ENCODE results near the gene NTM.
A peak's percentile ranks its signal among the peaks of the same experiment; 100 is the strongest.
"Not testable (repeated sequence)": the region's sequence is repeated elsewhere in the genome, so short reads cannot be mapped to it uniquely, and the experiment has no call there.

Gene NTM

DNA sequence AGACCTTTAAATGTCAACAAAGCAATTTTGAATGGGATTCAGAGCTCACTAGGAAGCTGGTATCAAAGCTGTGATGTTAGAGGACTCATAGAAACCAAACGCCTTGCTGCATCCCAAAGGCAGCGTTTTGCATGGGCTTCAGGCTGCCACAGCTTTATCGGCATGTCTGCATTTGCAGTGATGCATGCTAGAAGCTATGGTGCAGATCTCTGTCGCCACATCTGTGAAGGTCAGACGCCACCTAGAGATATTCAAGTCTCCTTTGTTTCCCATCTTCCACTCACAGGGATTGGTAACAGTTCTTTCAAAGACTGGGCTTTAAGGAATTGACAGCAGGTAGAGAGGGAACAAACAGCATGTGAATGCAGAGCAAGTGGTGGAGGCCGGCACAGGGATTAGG is 47.8 kb downstream of the NTM start:
- peak; percentile 49 for DNase-seq
- H3K4me3 ChIP-seq (ENCODE audit: low read depth, low read length), result no peak overlapping the region
- no peaks in the 10 kb centered on the region for H3K9me3 ChIP-seq (ENCODE audit: severe bottlenecking)
- no peaks in the 10 kb centered on the region for H3K36me3 ChIP-seq
- no peak overlapping the region for H3K27ac ChIP-seq
- TF ChIP-seq, protein P1, sequence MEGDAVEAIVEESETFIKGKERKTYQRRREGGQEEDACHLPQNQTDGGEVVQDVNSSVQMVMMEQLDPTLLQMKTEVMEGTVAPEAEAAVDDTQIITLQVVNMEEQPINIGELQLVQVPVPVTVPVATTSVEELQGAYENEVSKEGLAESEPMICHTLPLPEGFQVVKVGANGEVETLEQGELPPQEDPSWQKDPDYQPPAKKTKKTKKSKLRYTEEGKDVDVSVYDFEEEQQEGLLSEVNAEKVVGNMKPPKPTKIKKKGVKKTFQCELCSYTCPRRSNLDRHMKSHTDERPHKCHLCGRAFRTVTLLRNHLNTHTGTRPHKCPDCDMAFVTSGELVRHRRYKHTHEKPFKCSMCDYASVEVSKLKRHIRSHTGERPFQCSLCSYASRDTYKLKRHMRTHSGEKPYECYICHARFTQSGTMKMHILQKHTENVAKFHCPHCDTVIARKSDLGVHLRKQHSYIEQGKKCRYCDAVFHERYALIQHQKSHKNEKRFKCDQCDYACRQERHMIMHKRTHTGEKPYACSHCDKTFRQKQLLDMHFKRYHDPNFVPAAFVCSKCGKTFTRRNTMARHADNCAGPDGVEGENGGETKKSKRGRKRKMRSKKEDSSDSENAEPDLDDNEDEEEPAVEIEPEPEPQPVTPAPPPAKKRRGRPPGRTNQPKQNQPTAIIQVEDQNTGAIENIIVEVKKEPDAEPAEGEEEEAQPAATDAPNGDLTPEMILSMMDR (IDR thresholded peaks at IDR 0.05; ENCODE audit: low read depth, low read length), result no peak
- no peaks in the 10 kb centered on the region for H3K27me3 ChIP-seq (ENCODE audit: insufficient read depth, low read depth, severe bottlenecking)

DNA sequence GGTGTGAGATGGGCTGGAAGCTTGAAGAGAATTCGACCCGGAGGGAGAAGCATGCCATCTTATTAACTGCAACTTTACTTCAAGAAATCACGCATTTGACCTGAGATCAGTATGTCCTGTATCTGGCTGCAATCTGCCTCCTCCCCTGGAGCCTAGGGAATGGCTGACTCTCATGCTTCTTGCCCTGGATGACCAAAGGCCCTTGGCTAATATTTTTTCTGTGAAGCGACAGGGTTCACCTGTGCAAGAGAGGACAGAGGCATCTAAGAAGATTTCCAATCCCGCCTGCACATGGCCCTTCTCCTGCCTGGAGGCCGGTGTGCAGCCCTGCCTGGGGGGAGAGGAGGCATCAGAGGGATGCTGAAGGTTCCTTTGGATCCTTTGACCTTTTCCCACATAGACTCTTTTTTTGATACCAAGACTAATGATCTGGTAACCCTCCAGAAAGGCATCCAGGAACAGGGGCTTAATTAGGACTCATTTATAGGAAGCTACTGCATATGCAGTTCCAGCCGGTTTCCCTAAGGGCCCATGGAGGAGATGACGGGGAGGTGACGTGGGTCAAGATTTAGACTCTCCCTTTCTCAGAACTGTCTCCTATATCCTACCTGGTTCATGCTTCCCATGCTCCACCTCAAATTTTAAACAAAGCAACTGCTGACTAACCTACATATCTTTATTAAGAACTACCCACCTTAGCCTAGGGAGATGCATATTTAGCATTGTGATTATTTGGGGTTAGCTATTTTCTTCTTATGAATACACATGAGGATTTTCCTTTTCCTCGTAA is 50.8 kb downstream of the NTM start:
- Histone ChIP-seq H3K4me3 (ENCODE audit: low read depth, low read length) (no peak overlapping the region), H3K9me3 (ENCODE audit: severe bottlenecking) (no peaks in the 10 kb centered on the region), H3K27me3 (ENCODE audit: insufficient read depth, low read depth, severe bottlenecking) (no peaks in the 10 kb centered on the region), H3K36me3 (no peaks in the 10 kb centered on the region), H3K27ac (no peak overlapping the region)
- TF ChIP-seq, protein P1 (IDR thresholded peaks at IDR 0.05; ENCODE audit: low read depth, low read length), result no peak
- no peak for DNase-seq

DNA sequence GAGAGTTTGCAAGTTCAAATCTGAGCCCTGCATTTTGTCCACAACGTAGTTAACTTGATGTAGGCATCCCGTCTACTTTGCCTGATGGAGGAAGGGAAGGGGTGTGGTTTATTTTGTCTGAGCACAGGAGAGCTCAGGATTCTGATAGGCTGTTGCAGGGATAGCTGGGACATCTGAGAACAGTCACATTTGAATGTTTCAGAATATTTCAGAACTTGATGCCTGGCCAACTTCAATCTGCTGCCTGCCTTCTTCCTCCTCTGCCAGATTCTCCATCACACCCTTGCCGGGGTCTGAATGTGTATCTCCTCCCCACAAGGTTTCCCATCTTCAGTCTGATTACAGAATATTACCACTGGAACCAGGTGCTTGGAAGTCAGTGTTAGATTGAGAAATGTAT is 51.6 kb downstream of the NTM start:
- DNase-seq, result no peak
- no peaks in the 10 kb centered on the region for H3K9me3 ChIP-seq (ENCODE audit: severe bottlenecking)
- TF ChIP-seq, protein P1 (IDR thresholded peaks at IDR 0.05; ENCODE audit: low read depth, low read length), result no peak
- no peaks in the 10 kb centered on the region for H3K27me3 ChIP-seq (ENCODE audit: insufficient read depth, low read depth, severe bottlenecking)
- no peak overlapping the region for H3K27ac ChIP-seq
- no peaks in the 10 kb centered on the region for H3K36me3 ChIP-seq
- no peak overlapping the region for H3K4me3 ChIP-seq (ENCODE audit: low read depth, low read length)

DNA sequence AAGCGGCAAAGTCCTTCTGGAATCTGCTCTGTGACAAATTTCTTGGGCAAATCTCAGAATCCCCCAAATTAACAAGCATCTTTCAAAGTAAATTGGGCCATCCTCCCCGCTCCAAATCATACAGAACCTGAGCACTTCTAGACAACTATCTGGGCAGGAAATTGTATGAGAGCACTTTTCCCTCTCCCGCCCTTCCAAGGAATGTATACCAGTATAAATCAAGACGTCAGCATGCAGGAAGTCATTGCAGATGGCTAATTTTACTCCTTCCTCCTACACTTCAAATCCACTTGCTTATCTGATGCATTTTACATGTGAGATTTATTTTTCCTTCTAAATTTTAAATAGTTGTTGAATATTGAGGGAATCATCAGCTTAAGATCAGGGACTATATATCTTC is 52.1 kb downstream of the NTM start:
- Histone ChIP-seq H3K27me3 (ENCODE audit: insufficient read depth, low read depth, severe bottlenecking) (no peaks in the 10 kb centered on the region), H3K36me3 (no peaks in the 10 kb centered on the region), H3K4me3 (ENCODE audit: low read depth, low read length) (no peak overlapping the region), H3K27ac (no peak overlapping the region), H3K9me3 (ENCODE audit: severe bottlenecking) (no peaks in the 10 kb centered on the region)
- DNase-seq, result no peak
- TF ChIP-seq, protein P1 (IDR thresholded peaks at IDR 0.05; ENCODE audit: low read depth, low read length), result no peak

DNA sequence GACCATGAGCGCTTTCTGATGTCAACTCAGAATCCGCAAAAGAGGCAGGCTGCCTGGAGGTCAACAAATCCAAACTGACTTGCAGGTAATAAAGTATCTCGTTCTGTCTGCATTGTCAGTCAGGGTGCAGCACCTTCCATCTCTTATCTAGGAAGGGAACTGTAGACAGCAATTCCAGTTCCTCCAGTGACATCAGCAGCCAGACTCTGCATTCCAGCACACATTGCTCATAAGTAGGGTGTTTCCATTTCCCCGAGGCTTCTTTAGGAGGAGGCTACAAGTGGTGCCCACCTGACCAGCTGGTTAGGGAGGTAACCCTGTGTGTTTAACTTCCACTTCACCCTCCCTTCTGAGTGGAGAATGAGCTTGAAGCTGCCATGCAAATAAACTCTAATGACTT is 53.3 kb downstream of the NTM start:
- no peak for DNase-seq

DNA sequence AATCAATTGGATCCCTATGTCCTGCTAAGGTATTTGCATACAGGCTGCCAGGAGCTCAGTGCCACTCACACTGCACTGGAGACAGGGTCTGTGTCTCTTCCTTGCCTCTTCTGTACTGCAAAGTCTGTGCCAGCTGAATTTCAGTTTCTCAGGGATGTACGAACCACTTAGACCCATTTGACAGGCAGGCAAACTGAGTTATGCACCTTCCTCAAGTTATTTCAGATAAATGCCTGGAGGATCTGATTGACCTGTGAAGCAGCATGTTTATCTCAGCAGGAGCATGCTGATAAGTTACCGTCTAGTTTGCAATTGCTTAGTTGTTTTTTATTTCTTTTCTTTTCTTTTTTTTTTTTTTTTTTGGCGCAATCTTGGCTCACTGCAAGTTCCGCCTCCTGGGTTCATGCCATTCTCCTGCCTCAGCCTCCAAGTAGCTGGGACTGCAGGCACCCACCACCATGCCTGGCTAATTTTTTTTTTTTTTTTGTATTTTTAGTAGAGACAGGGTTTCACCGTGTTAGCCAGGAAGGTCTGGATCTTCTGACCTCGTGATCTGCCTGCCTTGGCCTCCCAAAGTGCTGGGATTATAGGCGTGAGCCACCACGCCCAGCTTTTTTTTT is 54.0 kb downstream of the NTM start:
- not testable (repeated sequence) for H3K4me3 ChIP-seq (ENCODE audit: low read depth, low read length)

More for the DNA sequence above, 53.3 kb downstream of the NTM start:
- Histone ChIP-seq H3K27me3 (ENCODE audit: insufficient read depth, low read depth, severe bottlenecking) (no peaks in the 10 kb centered on the region), H3K27ac (no peak overlapping the region), H3K36me3 (no peaks in the 10 kb centered on the region), H3K9me3 (ENCODE audit: severe bottlenecking) (no peaks in the 10 kb centered on the region), H3K4me3 (ENCODE audit: low read depth, low read length) (no peak overlapping the region)
- TF ChIP-seq, protein P1 (IDR thresholded peaks at IDR 0.05; ENCODE audit: low read depth, low read length), result no peak

More for the DNA sequence above, 54.0 kb downstream of the NTM start:
- not testable (repeated sequence) for H3K36me3 ChIP-seq; DNase-seq; H3K9me3 ChIP-seq (ENCODE audit: severe bottlenecking); H3K27me3 ChIP-seq (ENCODE audit: insufficient read depth, low read depth, severe bottlenecking); H3K27ac ChIP-seq

Measured in WERI-Rb-1 (cell line).